Activated CD4-positive, alpha-beta T cell treated with anti-CD3 and anti-CD28 coated beads for 36 hours (primary cell): ENCODE results near the gene CYFIP2. TPM values are rescaled to one million over a fixed set of nuclear protein-coding genes. Genes with fewer than 3 reads are reported as not detected.

Experiments used
- ATAC-seq: fragments of 200-7000 bp; cut with Tn5 transposase; one replicate; pipeline ENCODE4 v1.10.0; 2021; ENCODE audit warnings: mild to moderate bottlenecking, moderate library complexity
- CTCF ChIA-PET: fragments of 350-600 bp; sonication (Branson Sonifier 250); formaldehyde crosslinking; loops from one replicate; lab custom pipeline; 2021; ENCODE audit warnings: antibody characterized with exemption; lab: Charles Lee
- POLR2A ChIA-PET: fragments of 350-600 bp; sonication (Branson Sonifier 250); formaldehyde crosslinking; loops from one replicate; lab custom pipeline; 2021; ENCODE audit warnings: antibody characterized with exemption, inconsistent platforms; lab: Charles Lee
- DNase-seq: peaks from one replicate; pipeline ENCODE4 v3.0.0-alpha.2; 2020
- H3K27ac Mint-ChIP-seq: one replicate; pipeline ENCODE4 v1.8.0; 2021; ENCODE audit warnings: mixed read lengths
- H3K27me3 Mint-ChIP-seq: one replicate; pipeline ENCODE4 v1.8.0; 2021; ENCODE audit warnings: mixed read lengths
- H3K36me3 Mint-ChIP-seq: one replicate; pipeline ENCODE4 v1.8.0; 2021; ENCODE audit warnings: low read depth, mixed read lengths
- H3K4me1 Mint-ChIP-seq: one replicate; pipeline ENCODE4 v1.8.0; 2021; ENCODE audit warnings: mixed read lengths
- H3K4me3 Mint-ChIP-seq: one replicate; pipeline ENCODE4 v1.8.0; 2021; ENCODE audit warnings: mild to moderate bottlenecking, moderate library complexity, mixed read lengths
- H3K9me3 Mint-ChIP-seq: one replicate; pipeline ENCODE4 v1.8.0; 2021; ENCODE audit warnings: low read depth, mixed read lengths
- intact Hi-C, 2 experiments: fragments of 100-400 bp; cut with DNase I in 1 of 2; cut with micrococcal nuclease in 1 of 2; formaldehyde crosslinking; loops; one replicate each; pipeline versions ENCODE4 v1.14.2 to v1.15.1; 2022 to 2024; cut with DNase I, micrococcal nuclease
- total RNA-seq, 2 experiments: library from RNA; stranded (reverse); gene quantifications; one replicate each; pipeline ENCODE4 v1.2.3, GENCODE V29; 2021

The CYFIP2 gene
- total RNA-seq, 2 experiments from 2014 or later: 277 to 526 TPM

DNA sequence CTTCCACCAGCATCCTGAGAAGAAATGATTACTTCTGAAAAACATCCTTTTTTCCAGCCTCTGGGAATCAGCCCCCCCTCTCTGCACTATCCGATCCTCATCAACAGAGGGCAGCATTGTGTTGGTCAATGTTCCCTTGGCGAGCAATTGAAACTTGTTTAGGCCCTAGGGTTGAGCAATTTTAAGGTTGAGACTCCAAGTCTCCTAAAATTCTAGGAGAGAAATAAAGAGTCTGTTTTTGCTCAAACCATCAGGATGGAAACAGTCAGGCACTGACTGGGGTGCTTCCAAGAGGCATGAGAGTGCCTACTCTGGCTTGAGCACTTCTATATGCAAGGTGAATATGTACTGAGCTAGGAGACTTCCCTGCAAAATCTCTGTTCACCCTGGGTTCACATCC, 12.4 kb upstream of the CYFIP2 start:
- Mint-ChIP-seq H3K36me3 (peaks cover 81% of the 10 kb centered on the region), H3K9me3 (peaks cover 2% of the 10 kb centered on the region), H3K4me1 (peaks cover 96% of the 10 kb centered on the region), H3K27ac (peak overlapping the region; percentile 89), H3K27me3 (no peaks in the 10 kb centered on the region), H3K4me3 (peak overlapping the region; percentile 10)
- CTCF ChIA-PET: interaction anchor here (0.6 to 4.8 kb wide), 37 partner anchors 8 to 224 kb away, joined by 3 to 33 read pairs (median 6); partner anchors contain the start of genes CYFIP2, ITK and MED7
- no peak for DNase-seq
- intact Hi-C loops: loop anchor here (1.0 to 2.0 kb wide), 7 partner anchors 12 to 105 kb away; no protein-coding TSS in a partner anchor
- no peak for ATAC-seq
- POLR2A ChIA-PET: interaction anchor here (1.2 to 1.6 kb wide), 7 partner anchors 12 to 111 kb away, joined by 3 to 10 read pairs (median 5); partner anchors contain the start of gene MED7

DNA sequence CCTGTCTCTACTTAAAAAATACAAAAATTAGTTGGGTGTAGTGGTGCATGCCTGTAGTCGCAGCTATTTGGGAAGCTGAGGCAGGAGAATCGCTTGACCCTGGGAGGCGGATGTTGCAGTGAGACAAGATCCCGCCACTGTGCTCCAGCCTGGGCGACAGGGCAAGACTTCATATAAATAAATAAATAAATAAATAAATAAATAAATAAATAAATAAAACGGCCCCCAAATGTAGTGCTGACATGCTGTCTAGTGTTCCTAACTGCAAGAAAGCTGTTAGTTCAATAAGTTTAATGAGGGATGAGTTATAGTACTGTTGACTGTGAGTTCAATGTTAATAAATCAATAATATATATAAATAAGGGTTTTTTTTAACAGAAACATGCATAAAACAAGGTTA, 7.5 kb upstream of the CYFIP2 start:
- H3K4me1 Mint-ChIP-seq: peaks cover 80% of the 10 kb centered on the region
- peaks cover 37% of the 10 kb centered on the region for H3K36me3 Mint-ChIP-seq
- no peak overlapping the region for H3K27ac Mint-ChIP-seq
- ChIA-PET CTCF (interaction anchor here (0.7 to 2.1 kb wide), 4 partner anchors 15 to 139 kb away, joined by 3 to 8 read pairs (median 4); no protein-coding TSS in a partner anchor), POLR2A (interaction anchor here (1.3 kb wide), 1 partner anchor 15 kb away, joined by 3 read pairs; no protein-coding TSS in a partner anchor)
- intact Hi-C loops: no loop called here
- no peaks in the 10 kb centered on the region for H3K27me3 Mint-ChIP-seq
- H3K4me3 Mint-ChIP-seq: no peak overlapping the region
- ATAC-seq (no peak), DNase-seq (no peak)
- peaks cover 2% of the 10 kb centered on the region for H3K9me3 Mint-ChIP-seq

- no peak overlapping the region for H3K27ac Mint-ChIP-seq
- no peak overlapping the region for H3K4me3 Mint-ChIP-seq
- peaks cover 2% of the 10 kb centered on the region for H3K9me3 Mint-ChIP-seq
- ChIA-PET CTCF (interaction anchor here (0.7 to 4.9 kb wide), 8 partner anchors 8 to 117 kb away, joined by 3 to 22 read pairs (median 4); partner anchors contain the start of gene MED7), POLR2A (interaction anchor here (0.6 kb wide), 1 partner anchor 335 kb away, joined by 7 read pairs; no protein-coding TSS in a partner anchor)
- ATAC-seq (peak; percentile 52), DNase-seq (no peak)
- H3K4me1 Mint-ChIP-seq: peaks cover 80% of the 10 kb centered on the region
- intact Hi-C loops: no loop called here
- H3K27me3 Mint-ChIP-seq: no peaks in the 10 kb centered on the region
- H3K36me3 Mint-ChIP-seq: peaks cover 25% of the 10 kb centered on the region
These were observed 6.2 kb upstream of the CYFIP2 start for GRCh38 chr5:157259699-157260098.

DNA sequence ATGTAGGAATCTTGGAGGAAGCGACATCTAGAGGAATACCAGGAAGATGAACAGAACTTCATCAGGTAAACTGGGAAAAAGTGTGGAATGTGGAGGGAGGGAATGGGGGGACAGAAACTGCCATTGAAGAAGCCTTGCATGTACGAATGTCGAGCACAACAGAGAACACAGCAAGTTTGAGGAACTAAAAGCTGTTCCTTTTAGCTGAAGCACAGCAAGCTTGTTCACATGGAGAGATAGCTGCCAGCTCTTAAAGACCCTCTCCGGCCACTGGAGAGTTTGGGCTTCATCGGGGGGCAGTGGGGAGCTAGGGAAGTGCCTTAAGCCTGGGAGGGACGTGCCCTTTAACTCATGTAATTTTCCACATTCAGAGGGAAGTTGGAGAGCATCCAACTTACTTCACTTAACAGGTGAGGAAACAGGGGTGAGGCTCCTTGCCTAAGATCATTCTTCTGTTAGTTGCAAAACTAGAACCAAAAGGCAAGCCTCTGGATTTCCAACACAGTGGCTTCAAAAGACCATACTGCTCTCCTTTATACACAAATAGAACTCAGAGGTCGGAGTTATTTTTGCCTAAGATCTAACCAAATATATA, 2.3 kb upstream of the CYFIP2 start:
- Mint-ChIP-seq H3K27me3 (no peaks in the 10 kb centered on the region), H3K4me3 (no peak overlapping the region), H3K4me1 (peaks cover 67% of the 10 kb centered on the region), H3K9me3 (no peaks in the 10 kb centered on the region), H3K36me3 (peaks cover 21% of the 10 kb centered on the region), H3K27ac (peak overlapping the region; percentile 24)
- intact Hi-C loops: no loop called here
- DNase-seq (no peak), ATAC-seq (no peak)
- CTCF ChIA-PET: interaction anchor here (0.6 to 4.9 kb wide), 8 partner anchors 9 to 115 kb away, joined by 3 to 22 read pairs (median 4); no protein-coding TSS in a partner anchor
- POLR2A ChIA-PET: interaction anchor here (0.6 kb wide), 1 partner anchor 76 kb away, joined by 3 read pairs; no protein-coding TSS in a partner anchor

- no peaks in the 10 kb centered on the region for H3K9me3 Mint-ChIP-seq
- ChIA-PET CTCF (interaction anchor here (0.7 to 4.5 kb wide), 5 partner anchors 13 to 339 kb away, joined by 3 to 33 read pairs (median 3); no protein-coding TSS in a partner anchor), POLR2A (interaction anchor here (0.9 kb wide), 1 partner anchor 20 kb away, joined by 3 read pairs; no protein-coding TSS in a partner anchor)
- ATAC-seq: peak; percentile 24
- DNase-seq: peak; percentile 76
- H3K27ac Mint-ChIP-seq: peak overlapping the region; percentile 90
- H3K4me3 Mint-ChIP-seq: peak overlapping the region; percentile 96
- peaks cover 68% of the 10 kb centered on the region for H3K4me1 Mint-ChIP-seq
- H3K36me3 Mint-ChIP-seq: peaks cover 45% of the 10 kb centered on the region
- H3K27me3 Mint-ChIP-seq: no peaks in the 10 kb centered on the region
- intact Hi-C loops: loop anchor here (1.0 to 5.0 kb wide), 4 partner anchors 44 to 117 kb away; no protein-coding TSS in a partner anchor
These were observed 524 bp downstream of the CYFIP2 start for GRCh38 chr5:157266286-157267007.

DNA sequence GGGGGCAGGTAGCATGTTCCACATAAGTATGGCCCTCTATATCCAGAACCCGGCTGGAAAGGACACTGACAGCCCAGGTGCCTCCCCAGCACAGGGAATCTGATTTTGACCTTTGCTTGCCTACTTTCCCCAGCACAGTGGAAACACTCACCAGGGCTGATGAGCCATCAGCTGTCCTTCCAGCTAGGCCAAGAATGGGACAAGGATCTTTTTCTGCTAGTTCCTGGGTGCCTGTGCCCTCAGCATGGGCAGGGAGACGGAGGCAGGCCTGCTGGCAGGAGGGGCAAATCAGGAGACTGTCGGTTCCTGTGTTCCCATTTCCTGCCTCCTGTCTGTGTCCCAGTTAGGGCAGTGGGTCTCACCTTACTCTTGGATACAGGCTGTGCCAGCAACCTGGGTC, 1.1 kb downstream of the CYFIP2 start:
- Mint-ChIP-seq H3K9me3 (no peaks in the 10 kb centered on the region), H3K27ac (peak overlapping the region; percentile 90), H3K4me3 (peak overlapping the region; percentile 96), H3K27me3 (no peaks in the 10 kb centered on the region), H3K36me3 (peaks cover 50% of the 10 kb centered on the region), H3K4me1 (peaks cover 72% of the 10 kb centered on the region)
- no peak for DNase-seq
- intact Hi-C loops: loop anchor here (2.0 to 5.0 kb wide), 3 partner anchors 45 to 82 kb away; no protein-coding TSS in a partner anchor
- POLR2A ChIA-PET: interaction anchor here (0.9 kb wide), 1 partner anchor 20 kb away, joined by 3 read pairs; no protein-coding TSS in a partner anchor
- no peak for ATAC-seq
- CTCF ChIA-PET: interaction anchor here (0.6 to 4.5 kb wide), 11 partner anchors 10 to 340 kb away, joined by 3 to 33 read pairs (median 3); partner anchors contain the start of gene ITK

GRCh38 chr5:157267761-157268480, 2.0 kb downstream of the CYFIP2 start:
- ChIA-PET POLR2A (interaction anchor here (0.6 kb wide), 1 partner anchor 81 kb away, joined by 5 read pairs; no protein-coding TSS in a partner anchor), CTCF (interaction anchor here (0.6 to 4.5 kb wide), 12 partner anchors 9 to 125 kb away, joined by 3 to 33 read pairs (median 5); partner anchors contain the start of genes ITK and MED7)
- no peak for DNase-seq
- Mint-ChIP-seq H3K4me1 (peaks cover 78% of the 10 kb centered on the region), H3K9me3 (no peaks in the 10 kb centered on the region), H3K4me3 (peak overlapping the region; percentile 96), H3K27ac (peak overlapping the region; percentile 90), H3K36me3 (peaks cover 53% of the 10 kb centered on the region), H3K27me3 (no peaks in the 10 kb centered on the region)
- intact Hi-C loops: loop anchor here (2.0 to 5.0 kb wide), 3 partner anchors 44 to 83 kb away; no protein-coding TSS in a partner anchor
- ATAC-seq: no peak

DNA sequence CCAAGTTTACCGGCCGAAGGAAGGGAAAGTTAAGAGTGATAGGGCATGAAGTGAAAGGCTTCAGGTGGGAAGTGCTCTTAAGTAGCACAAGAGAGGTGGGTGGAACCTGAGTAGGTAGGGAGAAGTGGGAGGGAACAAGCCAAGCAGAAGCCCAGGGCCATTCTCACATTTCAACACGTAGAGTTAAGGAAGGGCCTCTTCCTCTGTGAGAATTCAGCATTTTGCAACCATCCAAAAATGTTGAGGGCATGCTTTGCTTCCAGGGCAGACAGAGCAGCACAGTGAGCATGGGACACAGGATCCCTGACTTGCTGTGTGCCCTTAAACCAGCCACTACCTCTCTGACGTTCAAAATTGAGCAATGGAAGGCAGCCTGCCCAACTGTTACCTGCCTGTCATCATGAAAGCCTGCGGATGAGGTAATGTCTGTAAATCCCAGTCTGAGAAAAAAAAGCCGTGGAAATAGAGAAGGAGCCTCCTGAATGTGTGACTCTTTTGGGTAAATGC, 3.3 kb downstream of the CYFIP2 start:
- DNase-seq: no peak
- intact Hi-C loops: loop anchor here (5.0 kb wide), 2 partner anchors 43 to 47 kb away; no protein-coding TSS in a partner anchor
- Mint-ChIP-seq H3K36me3 (peaks cover 53% of the 10 kb centered on the region), H3K27ac (peak overlapping the region; percentile 97), H3K4me3 (peak overlapping the region; percentile 96), H3K9me3 (no peaks in the 10 kb centered on the region), H3K4me1 (peaks cover 79% of the 10 kb centered on the region), H3K27me3 (no peaks in the 10 kb centered on the region)
- CTCF ChIA-PET: interaction anchor here (0.6 to 1.9 kb wide), 4 partner anchors 25 to 89 kb away, joined by 3 to 6 read pairs (median 4); partner anchors contain the start of gene ITK
- no peak for ATAC-seq
- POLR2A ChIA-PET: interaction anchor here (1.0 kb wide), 2 partner anchors 14 to 349 kb away, joined by 3 to 5 read pairs; no protein-coding TSS in a partner anchor

DNA sequence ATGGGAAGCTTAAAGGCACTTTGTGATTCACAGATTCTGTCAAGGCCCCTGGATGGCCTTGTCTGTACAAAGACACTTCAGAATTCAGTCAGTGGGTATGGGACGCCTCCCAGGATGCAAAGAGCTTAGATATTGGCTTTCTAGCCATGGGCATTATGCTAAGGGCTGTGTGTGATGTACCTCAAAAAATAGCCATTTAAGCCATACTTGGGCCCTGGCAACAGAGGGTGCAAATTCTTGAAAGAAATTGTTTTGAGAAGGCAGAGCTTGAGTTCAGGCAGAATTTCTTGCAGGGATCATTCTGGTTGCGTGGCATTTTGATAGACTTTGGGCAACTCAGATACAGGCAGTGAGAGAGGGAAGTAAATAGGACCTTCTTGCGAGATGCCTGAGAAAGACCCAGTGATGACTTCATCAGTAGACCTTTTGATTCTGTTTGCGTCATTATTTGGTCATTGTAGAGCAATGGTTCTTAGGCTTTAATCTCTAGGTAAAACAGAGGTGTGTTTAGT, 3.9 kb downstream of the CYFIP2 start:
- ATAC-seq (peak; percentile 32), DNase-seq (peak; percentile 65)
- POLR2A ChIA-PET: interaction anchor here (0.6 to 1.0 kb wide), 3 partner anchors 14 to 587 kb away, joined by 3 to 6 read pairs (median 5); no protein-coding TSS in a partner anchor
- peak overlapping the region; percentile 96 for H3K4me3 Mint-ChIP-seq
- peaks cover 78% of the 10 kb centered on the region for H3K4me1 Mint-ChIP-seq
- CTCF ChIA-PET: interaction anchor here (0.6 to 0.7 kb wide), 3 partner anchors 25 to 47 kb away, joined by 3 to 4 read pairs (median 3); no protein-coding TSS in a partner anchor
- peaks cover 53% of the 10 kb centered on the region for H3K36me3 Mint-ChIP-seq
- H3K27ac Mint-ChIP-seq: peak overlapping the region; percentile 97
- H3K9me3 Mint-ChIP-seq: no peaks in the 10 kb centered on the region
- H3K27me3 Mint-ChIP-seq: no peaks in the 10 kb centered on the region
- intact Hi-C loops: loop anchor here (2.0 to 5.0 kb wide), 7 partner anchors 37 to 1937 kb away; partner anchors contain the start of genes MED7 (in 1 of the 2) and RNF145 (in 1 of the 2)
